Measurements from ENCODE around the gene SERPINA10.
"Not testable (repeated sequence)": the region's sequence is repeated elsewhere in the genome, so short reads cannot be mapped to it uniquely, and the experiment has no call there.

The SERPINA10 gene

DNA sequence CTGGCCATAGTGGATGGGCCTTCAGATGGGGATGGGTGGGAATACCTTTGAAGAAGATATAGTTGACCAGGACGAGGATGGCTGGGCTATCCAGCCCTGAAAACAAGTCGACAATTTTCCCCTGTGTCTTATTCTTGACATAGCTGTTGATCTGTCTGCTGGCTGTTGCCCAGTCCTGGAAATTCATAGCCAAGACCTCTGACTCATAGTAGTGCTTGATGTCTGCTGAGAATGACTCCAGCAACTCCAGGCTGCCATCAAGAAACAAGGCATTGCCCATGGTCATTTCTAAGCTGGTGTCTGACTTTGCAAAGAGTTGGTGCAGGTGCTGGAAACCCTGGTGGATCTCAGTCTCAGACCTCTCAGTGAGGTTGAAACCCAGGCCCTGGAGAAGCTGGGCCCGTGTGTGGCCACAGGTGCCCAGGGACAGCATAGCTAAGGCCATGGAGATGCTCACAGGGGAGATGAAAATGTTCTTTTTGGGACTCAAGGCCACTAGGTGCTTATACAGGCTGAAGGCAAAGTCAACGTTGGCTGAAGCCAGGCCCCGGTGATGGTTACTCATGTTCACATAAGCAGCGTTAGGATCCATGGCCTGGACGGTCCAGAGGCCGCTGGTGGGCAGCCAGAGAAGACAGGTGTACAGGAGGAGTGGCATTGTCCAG is 21.1 kb upstream of the SERPINA10 start:
- DNase-seq: no peak

DNA sequence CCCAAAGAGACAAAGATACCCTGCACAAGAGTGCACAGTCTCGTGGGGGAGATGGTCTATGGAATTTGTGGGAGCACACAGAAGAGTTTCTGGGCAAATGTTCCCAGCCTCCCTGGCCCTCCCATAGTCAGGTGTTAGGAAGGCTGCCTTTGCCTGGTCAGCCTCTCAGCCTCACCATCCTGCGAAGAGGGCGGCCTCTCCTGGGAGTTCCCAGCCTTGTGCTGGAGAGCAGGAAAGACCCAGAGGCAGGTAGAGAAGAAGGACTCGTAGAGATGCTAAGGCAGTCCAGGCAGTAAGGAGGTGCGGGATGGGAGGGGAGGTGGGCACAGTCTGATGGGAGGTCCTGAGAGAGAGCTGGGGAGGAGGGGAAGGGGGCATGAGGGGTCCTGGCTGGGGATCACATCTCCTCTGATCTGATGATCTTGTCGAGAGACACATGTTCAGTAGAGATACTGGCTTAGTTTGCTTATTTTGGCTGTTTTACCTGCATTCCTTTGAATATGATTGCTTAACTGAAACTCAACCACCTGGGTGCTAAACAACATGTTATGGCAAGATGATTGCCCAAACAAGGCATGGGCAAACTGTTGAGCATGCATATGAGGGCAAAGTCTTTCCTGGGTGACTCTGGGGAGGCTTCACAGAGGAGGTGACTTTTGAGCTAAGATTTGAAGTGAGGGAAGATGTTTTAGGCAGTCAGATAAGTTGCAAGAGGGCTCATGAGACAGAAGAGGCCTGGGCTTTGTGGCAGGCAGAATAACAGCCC is 19.6 kb upstream of the SERPINA10 start:
- DNase-seq: no peak

DNA sequence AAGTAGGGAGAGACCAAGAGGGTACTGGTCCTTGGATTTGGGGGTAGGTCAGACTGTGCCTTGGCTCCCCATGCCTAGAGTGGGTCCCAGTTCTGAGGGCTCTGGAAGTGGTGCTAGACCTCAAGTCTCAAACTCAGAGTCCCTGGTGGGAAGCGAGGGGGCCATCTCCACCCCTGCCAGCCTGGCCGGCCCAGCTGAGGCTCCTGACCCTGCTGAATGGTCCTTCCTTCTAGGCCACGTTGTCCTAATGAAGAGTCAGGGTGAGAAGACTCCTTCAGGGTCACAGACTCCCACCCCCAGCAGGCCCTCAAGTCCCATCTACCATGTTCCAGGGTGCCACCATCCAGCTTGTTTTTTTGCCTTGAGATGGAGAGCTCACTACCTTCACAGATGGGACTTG is 17.2 kb upstream of the SERPINA10 start:
- DNase-seq: no peak

- DNase-seq: no peak
Measured at GRCh38 chr14:94309721-94310120, 16.7 kb upstream of the SERPINA10 start.

- no peak for DNase-seq
Measured at GRCh38 chr14:94307410-94307992, 14.4 kb upstream of the SERPINA10 start.

- no peak for DNase-seq
Measured at GRCh38 chr14:94306047-94306978, 13.2 kb upstream of the SERPINA10 start.

- no peak for DNase-seq
Measured at GRCh38 chr14:94305620-94306019, 12.6 kb upstream of the SERPINA10 start.

DNA sequence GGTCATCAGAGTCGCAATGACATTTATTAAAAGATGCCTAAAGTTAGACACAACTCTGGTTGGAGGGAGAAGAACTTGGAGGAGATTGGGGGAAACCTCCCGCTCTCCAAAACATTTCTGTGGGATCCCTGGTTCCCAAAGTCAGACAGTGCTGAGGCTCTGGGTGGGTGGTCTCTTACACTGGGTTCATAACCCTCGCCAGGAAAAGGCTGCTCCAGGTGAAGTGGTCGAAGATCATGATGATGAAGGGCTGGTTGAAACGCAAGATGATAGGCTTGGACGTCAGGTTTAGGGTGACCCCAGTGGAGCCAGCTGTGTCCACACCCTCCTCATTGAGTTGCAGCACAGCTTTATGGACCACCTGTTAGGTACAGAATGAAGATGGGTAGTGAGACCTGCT is 11.2 kb upstream of the SERPINA10 start:
- DNase-seq: no peak

DNA sequence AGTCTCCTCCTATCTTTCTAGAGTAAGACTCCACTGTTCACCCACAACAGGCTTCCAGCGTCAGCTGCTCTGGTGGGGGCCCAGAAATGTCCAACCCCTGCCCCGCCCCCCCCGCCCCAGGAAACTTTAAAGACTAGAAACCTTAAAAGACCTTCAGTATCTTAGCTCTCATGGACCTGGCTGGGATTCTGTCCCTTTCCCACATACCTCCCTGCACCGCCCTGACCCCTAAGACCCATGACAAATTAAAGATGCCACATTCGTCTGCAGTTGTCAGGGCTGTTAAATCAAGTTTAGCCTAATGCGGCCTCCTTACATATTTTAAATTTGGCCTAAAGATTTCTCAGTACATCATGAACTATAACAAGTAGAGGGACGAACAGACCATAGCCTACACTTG is 10.0 kb upstream of the SERPINA10 start:
- DNase-seq: no peak

DNA sequence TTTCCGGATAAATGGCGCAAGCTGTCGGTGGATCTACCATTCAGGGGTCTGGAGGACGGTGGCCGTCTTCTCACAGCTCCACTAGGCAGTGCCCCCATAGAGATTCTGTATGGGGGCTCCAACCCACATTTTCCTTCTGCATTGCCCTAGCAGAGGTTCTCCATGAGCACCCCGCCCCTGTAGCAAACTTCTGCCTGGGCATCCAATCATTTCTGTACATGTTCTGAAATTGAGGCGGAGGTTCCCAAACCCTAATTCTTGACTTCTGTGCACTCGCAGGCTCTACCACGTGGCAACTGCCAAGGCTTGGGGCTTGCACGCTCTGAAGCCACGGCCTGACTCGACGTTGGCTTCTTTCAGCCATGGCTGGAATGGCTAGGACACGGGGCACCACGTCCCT is 5.1 kb upstream of the SERPINA10 start:
- no peak for DNase-seq

- not testable (repeated sequence) for DNase-seq
Measured at GRCh38 chr14:94296181-94296545, 3.1 kb upstream of the SERPINA10 start.

GRCh38 chr14:94295360-94296180 is 2.5 kb upstream of the SERPINA10 start:
- DNase-seq: no peak

DNA sequence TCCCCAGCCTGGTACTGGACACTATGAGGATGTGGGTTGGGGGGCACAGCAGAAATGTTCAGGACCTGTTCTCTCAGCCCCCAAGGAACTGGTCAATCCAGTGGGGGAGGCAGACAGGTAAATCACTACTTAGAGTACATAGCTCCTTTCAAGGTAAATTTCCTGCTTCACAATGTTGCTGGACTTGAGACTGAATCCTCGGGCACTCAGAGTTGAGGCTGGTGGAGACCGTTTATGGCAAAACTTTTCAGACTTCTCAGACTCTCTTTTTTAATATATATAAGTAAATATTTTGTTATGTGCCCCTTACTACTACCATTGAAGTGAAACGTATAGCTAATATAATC is 483 bp upstream of the SERPINA10 start:
- no peak for DNase-seq

GRCh38 chr14:94292526-94292871 is 569 bp downstream of the SERPINA10 start:
- no peak for DNase-seq

- DNase-seq: no peak
Measured at GRCh38 chr14:94291906-94292525, 1.1 kb downstream of the SERPINA10 start.

- DNase-seq: no peak
Measured at GRCh38 chr14:94291159-94291905, 1.7 kb downstream of the SERPINA10 start.

GRCh38 chr14:94290197-94290596 is 2.9 kb downstream of the SERPINA10 start:
- DNase-seq: no peak

DNA sequence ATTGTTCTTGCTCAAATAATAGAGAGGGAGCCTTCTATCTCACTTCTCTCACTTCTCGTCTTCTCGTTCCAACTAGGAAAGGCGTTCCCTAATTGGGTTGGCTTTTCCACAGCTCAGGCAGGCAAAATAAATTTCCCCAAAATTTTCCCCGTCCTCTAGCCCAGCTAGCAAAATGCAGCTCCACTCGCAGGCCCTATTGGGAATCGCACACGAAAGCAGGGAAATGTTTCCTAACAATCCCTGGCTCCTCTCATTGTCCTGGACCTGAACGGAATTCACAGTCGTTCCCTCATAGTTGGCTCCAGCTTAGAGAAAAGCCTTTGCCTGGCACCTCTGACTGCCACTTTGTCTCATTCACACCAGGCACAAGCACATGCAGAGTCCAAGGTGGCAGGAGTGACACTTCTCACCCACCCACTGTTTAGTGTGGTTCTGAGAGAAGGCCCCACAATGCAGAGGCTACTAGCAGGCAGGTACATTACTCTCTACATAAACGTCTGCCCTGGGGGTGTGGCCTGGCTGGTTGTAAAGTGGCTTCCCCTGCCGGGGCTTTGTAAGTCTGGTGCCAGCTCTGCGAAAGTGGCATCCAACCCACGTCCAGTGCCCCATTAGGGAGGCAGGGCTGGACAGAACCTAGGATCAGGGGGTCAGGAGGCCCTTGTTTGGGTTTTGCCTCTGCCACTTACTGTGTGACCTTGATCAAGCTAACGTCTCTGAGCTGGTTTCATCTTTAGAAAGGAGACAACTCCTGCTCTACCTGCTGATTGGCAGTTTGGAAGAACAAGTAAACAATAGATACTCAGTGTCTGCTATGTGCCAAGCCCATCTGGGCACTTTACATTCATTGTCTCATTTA is 4.2 kb downstream of the SERPINA10 start:
- no peak for DNase-seq

GRCh38 chr14:94285158-94285557 is 7.9 kb downstream of the SERPINA10 start:
- DNase-seq: no peak

- DNase-seq: no peak
Measured at GRCh38 chr14:94284221-94284620, 8.8 kb downstream of the SERPINA10 start.
